Fibroblast of gingiva (primary cell): Measurements from ENCODE around the gene SOHLH1.
"Not testable (repeated sequence)": the region's sequence is repeated elsewhere in the genome, so short reads cannot be mapped to it uniquely, and the experiment has no call there.

Experiments
- DNase-seq: peaks from one replicate; pipeline ENCODE4 v3.0.0-alpha.2; 2011; ENCODE audit warnings: low read depth

Gene SOHLH1

GRCh38 chr9:135677641-135678168 is 21.6 kb downstream of the SOHLH1 start:
- no peak for DNase-seq

GRCh38 chr9:135676891-135677290 is 22.4 kb downstream of the SOHLH1 start:
- DNase-seq, result no peak

- DNase-seq, result no peak
Observed at GRCh38 chr9:135674977-135675376, 24.3 kb downstream of the SOHLH1 start.

GRCh38 chr9:135673941-135674340 is 25.3 kb downstream of the SOHLH1 start:
- no peak for DNase-seq

- DNase-seq, result not testable (repeated sequence)
Observed at GRCh38 chr9:135672786-135673185, 26.5 kb downstream of the SOHLH1 start.

GRCh38 chr9:135671591-135672041 is 27.7 kb downstream of the SOHLH1 start:
- DNase-seq, result no peak

- no peak for DNase-seq
Observed at GRCh38 chr9:135670721-135671590, 28.3 kb downstream of the SOHLH1 start.

GRCh38 chr9:135669616-135670285 is 29.5 kb downstream of the SOHLH1 start:
- no peak for DNase-seq

- DNase-seq, result not testable (repeated sequence)
Observed at GRCh38 chr9:135669018-135669417, 30.3 kb downstream of the SOHLH1 start.

GRCh38 chr9:135667463-135668001 is 31.7 kb downstream of the SOHLH1 start:
- DNase-seq, result no peak

GRCh38 chr9:135666534-135667462 is 32.5 kb downstream of the SOHLH1 start:
- DNase-seq, result no peak

- no peak for DNase-seq
Observed at GRCh38 chr9:135665795-135666189, 33.5 kb downstream of the SOHLH1 start.

- no peak for DNase-seq
Observed at GRCh38 chr9:135664801-135665794, 34.2 kb downstream of the SOHLH1 start.

GRCh38 chr9:135664266-135664665 is 35.0 kb downstream of the SOHLH1 start:
- DNase-seq, result no peak

GRCh38 chr9:135663857-135664256 is 35.4 kb downstream of the SOHLH1 start:
- no peak for DNase-seq

GRCh38 chr9:135663451-135663770 is 35.9 kb downstream of the SOHLH1 start:
- DNase-seq, result no peak

- DNase-seq, result no peak
Observed at GRCh38 chr9:135662758-135663450, 36.4 kb downstream of the SOHLH1 start, which contains the start of gene LCN9. TSS of gene LCN9 (plus strand) at chr9:135663309. CDS start at chr9:135663322, 13 bp downstream.

- DNase-seq, result no peak
Observed at GRCh38 chr9:135661816-135662560, 37.3 kb downstream of the SOHLH1 start.

- no peak for DNase-seq
Observed at GRCh38 chr9:135660407-135660806, 38.9 kb downstream of the SOHLH1 start.
